ENCODE data around the gene PFN3. TPM values are rescaled to one million over a fixed set of nuclear protein-coding genes. Genes with fewer than 3 reads are reported as not detected.
"Not testable (repeated sequence)": the region's sequence is repeated elsewhere in the genome, so short reads cannot be mapped to it uniquely, and the experiment has no call there.

Gene PFN3
- total RNA-seq, 2 donors from 2014 or later: not detected

DNA sequence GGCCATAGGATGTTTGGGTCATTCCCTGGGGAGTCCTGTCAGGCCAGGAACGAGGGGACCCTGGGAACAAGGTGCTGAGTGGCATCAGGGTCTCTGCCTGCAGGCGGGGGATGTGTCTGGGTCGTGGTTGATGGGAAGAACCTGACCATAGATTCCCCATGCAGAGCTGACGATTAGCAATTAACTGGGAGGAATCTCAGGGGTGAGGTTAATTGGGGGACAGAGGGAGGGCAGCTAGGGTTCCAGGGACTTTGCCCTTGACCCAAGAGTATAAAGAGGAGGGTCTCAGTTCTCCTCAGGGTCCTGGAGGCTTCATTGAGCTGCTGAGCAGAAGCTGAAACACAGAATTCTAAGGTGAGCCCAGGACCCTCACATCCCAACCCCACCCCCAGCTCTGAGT lies 16.3 kb downstream of the PFN3 start, which contains the start of gene SLC34A1:
Gene SLC34A1, plus strand, starts transcription at position 301 of the 400 bp plus-strand sequence. CDS start 1,308 bp downstream, outside the sequence.
- H3K9me3 Mint-ChIP-seq: no peaks in the 10 kb centered on the region
- no peak within 1 kb of the TSS for H3K27ac Mint-ChIP-seq
- H3K27me3 Mint-ChIP-seq: no peaks in the 10 kb centered on the region
- no peak for ATAC-seq (replicated peaks)
- H3K36me3 Mint-ChIP-seq (ENCODE audit: low read depth): no peaks in the 10 kb centered on the region
- H3K4me3 Mint-ChIP-seq: peak within 1 kb of the TSS; percentile 43
- H3K4me1 Mint-ChIP-seq: peaks cover 29% of the 10 kb centered on the region

DNA sequence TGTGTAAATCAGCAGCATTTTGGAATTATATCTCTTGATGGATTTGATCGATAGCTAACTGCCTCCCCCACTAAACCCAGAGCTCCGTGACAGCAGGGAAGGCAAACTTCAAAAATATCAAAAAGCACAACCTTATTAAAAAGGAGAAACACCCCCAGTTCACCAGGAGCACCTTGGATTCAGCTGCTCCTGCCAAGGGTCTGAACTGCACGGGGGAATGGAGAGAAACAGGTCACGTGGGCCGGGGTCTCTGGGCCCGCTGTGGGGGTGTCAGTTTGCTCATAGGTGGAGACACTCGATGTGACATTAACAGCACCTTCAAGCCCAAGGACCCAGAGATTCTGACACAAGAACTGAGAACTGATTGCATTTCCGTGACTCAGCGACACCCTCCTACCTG lies 17.3 kb downstream of the PFN3 start:
- no peaks in the 10 kb centered on the region for H3K9me3 Mint-ChIP-seq
- no peak overlapping the region for H3K27ac Mint-ChIP-seq
- ATAC-seq (replicated peaks): no peak
- H3K27me3 Mint-ChIP-seq: no peaks in the 10 kb centered on the region
- no peaks in the 10 kb centered on the region for H3K36me3 Mint-ChIP-seq (ENCODE audit: low read depth)
- H3K4me3 Mint-ChIP-seq: no peak overlapping the region
- peaks cover 22% of the 10 kb centered on the region for H3K4me1 Mint-ChIP-seq

DNA sequence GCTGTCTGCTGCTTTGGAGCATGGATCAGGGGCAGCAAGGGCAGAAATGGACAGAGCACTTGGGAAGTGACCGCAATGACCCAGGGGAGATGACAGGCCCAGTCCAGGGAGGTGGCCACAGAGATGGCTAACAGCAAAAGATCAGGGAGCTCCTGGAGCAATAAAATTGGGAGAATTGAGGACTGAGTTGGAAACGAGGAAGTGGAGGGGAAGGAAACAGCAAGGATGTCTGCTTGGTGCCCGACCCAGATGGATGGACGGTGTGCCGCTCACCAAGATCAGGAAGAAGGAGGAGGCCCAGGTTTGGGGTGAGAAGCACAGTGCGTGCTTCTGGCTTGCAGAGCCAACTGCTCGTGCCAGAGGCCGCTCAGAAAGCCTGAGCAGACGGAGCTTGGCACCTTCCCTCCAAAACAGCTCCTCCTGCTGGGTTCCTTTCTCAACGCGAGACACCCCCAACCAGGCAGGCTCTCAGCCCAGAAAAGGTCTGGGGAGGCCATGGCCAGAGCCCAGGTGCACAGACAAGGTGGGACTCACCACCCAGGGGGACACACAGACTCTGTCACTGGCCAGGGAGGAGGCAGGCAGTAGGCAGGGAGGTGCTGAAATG lies 17.9 kb downstream of the PFN3 start:
- H3K36me3 Mint-ChIP-seq (ENCODE audit: low read depth): no peaks in the 10 kb centered on the region
- no peaks in the 10 kb centered on the region for H3K9me3 Mint-ChIP-seq
- peak overlapping the region; percentile 3 for H3K27ac Mint-ChIP-seq
- peaks cover 19% of the 10 kb centered on the region for H3K4me1 Mint-ChIP-seq
- ATAC-seq (replicated peaks): no peak
- H3K27me3 Mint-ChIP-seq: no peaks in the 10 kb centered on the region
- no peak overlapping the region for H3K4me3 Mint-ChIP-seq

GRCh38 chr5:177380805-177381126 lies 19.7 kb downstream of the PFN3 start:
- no peak overlapping the region for H3K27ac Mint-ChIP-seq
- H3K9me3 Mint-ChIP-seq: no peaks in the 10 kb centered on the region
- H3K4me1 Mint-ChIP-seq: peaks cover 19% of the 10 kb centered on the region
- no peaks in the 10 kb centered on the region for H3K36me3 Mint-ChIP-seq (ENCODE audit: low read depth)
- no peak for ATAC-seq (replicated peaks)
- no peak overlapping the region for H3K4me3 Mint-ChIP-seq
- no peaks in the 10 kb centered on the region for H3K27me3 Mint-ChIP-seq

GRCh38 chr5:177378884-177379883 lies 21.3 kb downstream of the PFN3 start:
- Mint-ChIP-seq H3K4me1 (peaks cover 17% of the 10 kb centered on the region), H3K36me3 (ENCODE audit: low read depth) (peaks cover 3% of the 10 kb centered on the region), H3K9me3 (no peaks in the 10 kb centered on the region), H3K4me3 (peak overlapping the region; percentile 68), H3K27me3 (no peaks in the 10 kb centered on the region), H3K27ac (peak overlapping the region; percentile 80)
- ATAC-seq (replicated peaks): peak; percentile 100

- Mint-ChIP-seq H3K4me3 (no peak overlapping the region), H3K4me1 (peaks cover 22% of the 10 kb centered on the region), H3K27ac (no peak overlapping the region), H3K9me3 (no peaks in the 10 kb centered on the region), H3K27me3 (no peaks in the 10 kb centered on the region), H3K36me3 (ENCODE audit: low read depth) (peaks cover 7% of the 10 kb centered on the region)
- no peak for ATAC-seq (replicated peaks)
Observed at GRCh38 chr5:177377851-177378776, 22.3 kb downstream of the PFN3 start.

DNA sequence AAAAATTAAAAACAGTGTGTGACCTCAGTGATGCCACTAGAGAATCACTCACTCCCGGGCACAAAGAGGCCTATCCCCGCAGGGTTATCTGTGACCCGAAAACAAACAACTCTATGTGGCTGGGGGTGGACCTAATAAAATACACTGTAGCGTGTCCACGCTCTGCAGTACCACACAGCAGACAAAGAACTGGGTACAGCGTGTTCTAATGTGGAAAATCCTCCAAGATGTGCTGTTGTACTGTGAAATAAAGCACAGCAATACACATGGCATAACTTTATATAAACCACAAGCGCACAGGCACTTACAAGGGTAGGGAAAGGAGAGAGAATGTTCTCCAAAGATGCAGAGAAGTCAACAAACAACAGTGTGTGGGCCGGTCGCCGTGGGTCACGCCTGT lies 24.4 kb downstream of the PFN3 start:
- Mint-ChIP-seq H3K4me3 (no peak overlapping the region), H3K27ac (peak overlapping the region; percentile 48), H3K4me1 (peaks cover 41% of the 10 kb centered on the region), H3K27me3 (no peaks in the 10 kb centered on the region), H3K36me3 (ENCODE audit: low read depth) (peaks cover 19% of the 10 kb centered on the region), H3K9me3 (no peaks in the 10 kb centered on the region)
- no peak for ATAC-seq (replicated peaks)

- Mint-ChIP-seq H3K4me1 (peaks cover 41% of the 10 kb centered on the region), H3K36me3 (ENCODE audit: low read depth) (peaks cover 23% of the 10 kb centered on the region)
- not testable (repeated sequence) for H3K27ac Mint-ChIP-seq; H3K27me3 Mint-ChIP-seq; H3K4me3 Mint-ChIP-seq; ATAC-seq (replicated peaks); H3K9me3 Mint-ChIP-seq
Observed at GRCh38 chr5:177375516-177375915, 24.9 kb downstream of the PFN3 start.

- H3K4me1 Mint-ChIP-seq: peaks cover 35% of the 10 kb centered on the region
- H3K9me3 Mint-ChIP-seq: no peaks in the 10 kb centered on the region
- no peaks in the 10 kb centered on the region for H3K27me3 Mint-ChIP-seq
- ATAC-seq (replicated peaks): no peak
- H3K4me3 Mint-ChIP-seq: peak overlapping the region; percentile 66
- peak overlapping the region; percentile 81 for H3K27ac Mint-ChIP-seq
- H3K36me3 Mint-ChIP-seq (ENCODE audit: low read depth): peaks cover 35% of the 10 kb centered on the region
Observed at GRCh38 chr5:177374211-177374610, 26.2 kb downstream of the PFN3 start.

- H3K36me3 Mint-ChIP-seq (ENCODE audit: low read depth): peaks cover 39% of the 10 kb centered on the region
- peak overlapping the region; percentile 81 for H3K27ac Mint-ChIP-seq
- H3K27me3 Mint-ChIP-seq: no peaks in the 10 kb centered on the region
- no peak for ATAC-seq (replicated peaks)
- peaks cover 36% of the 10 kb centered on the region for H3K4me1 Mint-ChIP-seq
- H3K9me3 Mint-ChIP-seq: no peaks in the 10 kb centered on the region
- peak overlapping the region; percentile 66 for H3K4me3 Mint-ChIP-seq
Observed at GRCh38 chr5:177373806-177374205, 26.7 kb downstream of the PFN3 start.

DNA sequence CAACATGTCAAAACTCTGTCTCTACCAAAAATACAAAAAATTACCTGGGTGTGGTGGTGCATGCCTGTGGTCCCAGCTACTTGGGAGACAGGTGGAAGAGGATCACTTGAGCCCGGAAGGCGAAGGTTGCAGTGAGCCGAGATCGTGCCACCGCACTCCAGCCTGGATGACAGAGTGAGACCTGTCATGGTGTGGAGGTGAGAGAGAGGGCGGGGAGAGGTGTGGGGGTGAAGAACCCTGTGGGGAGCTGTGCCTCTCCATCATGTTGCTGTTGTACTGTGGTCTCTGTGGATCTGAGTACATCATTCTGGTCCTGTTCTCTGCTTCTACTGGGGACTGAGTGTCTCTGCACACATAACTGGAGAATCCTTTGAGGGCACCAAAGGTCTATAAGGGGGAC lies 27.6 kb downstream of the PFN3 start:
- Mint-ChIP-seq H3K9me3 (no peaks in the 10 kb centered on the region), H3K27ac (peak overlapping the region; percentile 81), H3K36me3 (ENCODE audit: low read depth) (peaks cover 48% of the 10 kb centered on the region), H3K27me3 (no peaks in the 10 kb centered on the region), H3K4me3 (peak overlapping the region; percentile 66), H3K4me1 (peaks cover 44% of the 10 kb centered on the region)
- peak; percentile 64 for ATAC-seq (replicated peaks)

DNA sequence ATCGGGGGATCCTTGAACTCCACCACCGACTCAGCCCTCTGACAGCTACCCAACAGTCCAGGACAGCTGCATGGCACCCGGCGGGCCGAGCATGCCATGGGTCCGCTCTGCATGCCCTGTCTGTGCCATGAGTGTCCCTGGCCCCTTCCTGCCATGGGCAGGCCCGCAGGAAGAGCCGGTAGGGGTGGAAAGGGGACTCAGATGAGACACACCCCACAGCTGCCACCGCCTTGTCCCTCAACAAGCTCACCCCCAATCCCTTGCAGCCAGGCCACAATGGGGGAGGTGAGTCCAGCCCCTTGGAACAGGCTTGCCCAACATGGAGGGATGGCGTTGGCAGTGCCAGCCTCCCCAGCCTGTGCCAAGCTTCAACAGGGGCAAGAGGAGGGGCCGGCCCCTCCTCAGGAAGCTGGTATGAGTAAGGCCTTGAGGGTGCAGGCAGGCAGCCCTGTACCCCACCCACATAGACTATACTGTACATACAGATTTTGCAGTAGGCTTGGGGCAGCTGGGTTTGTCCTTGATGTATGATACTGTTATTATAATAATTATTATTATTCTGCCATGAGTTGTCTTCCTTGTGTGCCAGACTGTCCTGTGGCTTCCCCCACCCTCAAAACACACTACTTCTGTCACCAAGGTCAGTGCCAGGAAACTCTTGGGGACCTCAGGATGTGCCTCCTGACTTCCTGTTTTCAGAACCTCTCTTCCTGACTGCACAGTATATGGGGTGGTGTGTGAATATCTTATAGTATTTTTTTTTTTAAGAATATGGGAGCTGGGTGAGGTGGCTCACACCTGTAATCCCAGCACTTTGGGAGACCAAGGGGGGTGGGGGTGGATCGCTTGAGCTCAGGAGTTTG lies 28.2 kb downstream of the PFN3 start:
- Mint-ChIP-seq H3K9me3 (no peaks in the 10 kb centered on the region), H3K36me3 (ENCODE audit: low read depth) (peaks cover 48% of the 10 kb centered on the region), H3K27me3 (no peaks in the 10 kb centered on the region), H3K4me3 (peak overlapping the region; percentile 66), H3K27ac (peak overlapping the region; percentile 81), H3K4me1 (peaks cover 44% of the 10 kb centered on the region)
- ATAC-seq (replicated peaks): peak; percentile 58

DNA sequence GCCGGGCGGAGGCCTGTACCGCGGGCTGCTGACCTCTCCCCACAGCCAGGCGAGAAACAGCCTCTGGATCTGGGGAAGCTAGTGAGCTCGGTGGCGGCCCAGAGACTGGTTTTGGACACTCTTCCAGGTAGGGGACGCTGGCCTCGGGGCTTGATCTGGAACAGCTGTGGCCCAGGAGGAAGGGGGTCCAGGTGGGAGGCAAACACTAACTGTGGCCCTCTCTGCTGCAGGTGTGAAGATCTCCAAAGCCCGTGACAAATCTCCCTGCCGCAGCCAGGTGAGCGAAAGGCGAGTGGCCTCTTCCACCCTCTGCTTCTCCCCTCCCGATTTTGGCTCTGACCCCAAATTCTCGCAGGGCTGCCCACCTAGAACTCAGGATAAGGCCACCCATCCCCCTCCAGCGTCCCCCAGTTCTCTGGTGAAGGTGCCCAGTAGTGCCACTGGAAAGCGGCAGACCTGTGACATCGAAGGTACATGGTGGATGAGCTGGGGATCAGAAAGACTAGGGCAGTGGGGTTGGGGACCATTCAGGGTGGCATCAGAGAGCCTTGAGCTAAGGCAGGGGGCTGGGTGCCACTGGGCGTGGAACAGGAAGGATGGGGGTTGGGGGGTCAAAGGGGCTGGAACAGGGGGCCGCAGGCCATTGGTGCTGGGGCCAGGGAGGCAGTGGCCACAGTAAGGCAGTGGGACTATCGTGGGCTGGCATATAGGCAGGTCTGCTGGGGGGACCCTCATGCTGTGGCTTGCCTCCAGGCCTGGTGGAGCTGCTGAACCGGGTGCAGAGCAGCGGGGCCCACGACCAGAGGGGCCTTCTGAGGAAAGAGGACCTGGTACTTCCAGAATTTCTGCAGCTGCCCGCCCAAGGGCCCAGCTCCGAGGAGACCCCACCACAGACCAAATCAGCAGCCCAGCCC lies 29.1 kb downstream of the PFN3 start:
- Mint-ChIP-seq H3K4me1 (peaks cover 46% of the 10 kb centered on the region), H3K36me3 (ENCODE audit: low read depth) (peaks cover 56% of the 10 kb centered on the region), H3K9me3 (no peaks in the 10 kb centered on the region), H3K27ac (peak overlapping the region; percentile 81), H3K27me3 (no peaks in the 10 kb centered on the region), H3K4me3 (peak overlapping the region; percentile 66)
- ATAC-seq (replicated peaks): no peak

Measured in activated T-helper 17 cell treated with anti-CD3 and anti-CD28 coated beads, Interleukin-2, amount 50 U/mL, for 72 hours (primary cell).